Measurements from ENCODE around the gene CBX3.
"Not testable (repeated sequence)": the region's sequence is repeated elsewhere in the genome, so short reads cannot be mapped to it uniquely, and the experiment has no call there.

Gene CBX3

DNA sequence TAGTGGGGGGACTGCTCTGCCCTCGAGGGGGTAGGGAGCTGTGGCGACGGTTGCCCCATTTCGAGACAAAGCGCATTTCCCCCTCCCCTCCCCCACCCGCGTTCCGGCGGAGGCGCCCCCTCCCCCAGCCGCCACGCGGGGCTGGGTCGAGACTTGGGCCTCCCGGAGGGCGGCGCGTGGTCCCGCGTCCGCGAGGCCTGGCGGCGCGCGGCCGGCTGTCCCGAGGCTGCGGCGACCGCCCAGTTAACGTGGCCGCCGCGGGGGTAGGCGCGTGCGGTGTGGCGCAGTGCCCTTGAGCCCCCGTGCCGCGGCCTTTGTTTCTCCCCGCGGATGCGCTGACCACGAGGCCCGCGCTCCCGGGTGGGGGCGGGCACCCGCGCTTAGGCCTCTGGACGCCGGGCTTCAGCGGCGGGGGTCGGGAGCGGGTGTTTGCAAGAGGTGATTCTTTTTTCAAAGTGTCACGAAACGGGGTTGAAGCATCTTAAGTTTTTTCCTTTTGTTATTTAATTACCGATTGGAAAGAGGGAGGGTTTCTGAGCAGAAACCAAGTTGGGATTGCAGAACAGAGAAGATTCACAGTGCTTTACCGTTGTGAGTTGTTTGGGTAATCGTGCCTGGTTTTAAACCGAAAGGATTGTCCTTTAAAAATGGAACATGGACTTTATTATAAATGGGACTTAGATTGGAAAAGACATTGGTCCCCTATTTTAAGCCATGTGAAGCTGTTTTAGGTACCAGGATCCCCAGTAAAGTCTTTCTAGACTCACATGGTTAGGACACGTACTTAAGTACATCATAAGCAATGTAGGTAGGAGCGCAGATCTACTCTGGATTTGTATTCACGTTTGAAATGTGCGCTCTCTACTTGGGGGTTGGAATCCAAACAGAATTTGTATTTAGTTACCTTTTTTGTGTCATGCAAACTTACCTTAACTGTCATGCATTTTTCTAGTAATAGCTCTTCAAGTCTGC lies 760 bp downstream of the CBX3 start:
- no peak for DNase-seq (ENCODE audit: low read depth)

- DNase-seq (ENCODE audit: low read depth): no peak
Measured at GRCh38 chr7:26203016-26203415, 1.5 kb downstream of the CBX3 start.

DNA sequence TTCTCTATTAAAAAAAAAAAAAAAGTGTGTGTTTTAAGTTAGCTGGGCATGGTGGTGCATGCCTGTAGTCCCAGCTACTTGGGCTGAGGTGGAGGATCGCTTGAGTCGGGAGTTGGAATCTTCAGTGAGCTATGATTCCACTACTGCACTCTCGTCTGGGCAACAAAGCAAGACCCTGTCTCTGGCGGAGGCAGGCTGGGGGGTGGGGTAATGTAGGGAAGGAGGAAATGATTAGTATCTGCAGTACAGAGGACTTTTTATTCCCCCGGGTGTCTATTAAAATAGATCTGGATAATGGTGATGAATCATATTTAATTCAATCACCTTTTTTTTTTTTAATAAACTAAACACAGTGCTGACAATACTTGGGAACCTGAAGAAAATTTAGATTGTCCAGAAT lies 6.5 kb downstream of the CBX3 start:
- DNase-seq (ENCODE audit: low read depth): no peak

GRCh38 chr7:26212921-26213718 lies 11.6 kb downstream of the CBX3 start:
- DNase-seq (ENCODE audit: low read depth): no peak

GRCh38 chr7:26213807-26214515 lies 12.4 kb downstream of the CBX3 start:
- no peak for DNase-seq (ENCODE audit: low read depth)

DNA sequence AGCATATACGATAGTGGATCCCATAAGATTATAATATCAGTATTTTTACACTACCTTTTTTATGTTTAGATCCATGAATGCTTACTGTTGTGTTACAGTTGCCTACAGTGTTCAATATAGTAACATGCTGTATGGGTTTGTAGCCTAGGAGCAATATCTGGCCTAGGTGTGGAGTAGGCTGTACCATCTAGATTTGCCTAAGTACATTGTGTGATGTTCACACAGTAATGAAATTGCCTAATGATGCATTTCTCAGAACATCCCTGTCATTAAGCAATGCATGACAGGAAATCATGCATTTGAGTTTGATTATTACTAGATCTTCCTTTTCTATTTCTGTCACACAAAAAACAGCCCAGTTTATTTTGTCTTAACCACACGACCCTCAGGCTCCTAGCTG lies 14.5 kb downstream of the CBX3 start:
- no peak for DNase-seq (ENCODE audit: low read depth)

GRCh38 chr7:26224359-26224758 lies 22.8 kb downstream of the CBX3 start:
- no peak for DNase-seq (ENCODE audit: low read depth)

- no peak for DNase-seq (ENCODE audit: low read depth)
Measured at GRCh38 chr7:26227987-26228386, 26.4 kb downstream of the CBX3 start.

DNA sequence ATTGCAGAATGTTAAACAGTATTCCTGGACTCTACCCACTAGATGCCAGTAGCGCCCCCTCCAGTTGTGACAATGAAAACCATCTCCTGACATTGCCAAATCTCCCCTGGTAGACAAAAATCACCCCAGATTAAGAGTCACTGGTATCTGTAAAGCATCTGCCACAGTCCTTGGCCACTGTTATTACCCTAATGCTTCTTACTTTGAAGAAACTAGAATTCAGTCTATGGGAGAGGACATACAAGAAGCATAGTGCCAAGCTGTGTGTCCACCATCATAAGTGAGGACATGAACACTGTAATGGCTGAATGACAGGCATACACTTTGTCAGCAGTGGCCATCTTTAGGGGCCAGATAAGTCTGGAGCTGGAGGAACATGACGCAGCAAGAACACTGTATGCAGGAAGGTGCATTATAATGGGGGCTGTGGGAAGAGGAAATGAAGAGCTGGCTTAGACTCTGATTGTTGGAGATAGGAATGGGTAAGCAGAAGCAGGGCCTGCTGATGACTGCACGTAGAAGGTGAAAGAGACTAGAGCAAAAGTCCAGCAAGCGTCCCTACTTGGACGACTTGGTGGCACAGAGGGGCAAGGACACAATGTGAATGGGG lies 32.5 kb downstream of the CBX3 start:
- DNase-seq (ENCODE audit: low read depth): no peak

- no peak for DNase-seq (ENCODE audit: low read depth)
Measured at GRCh38 chr7:26237035-26237807, 35.7 kb downstream of the CBX3 start.

DNA sequence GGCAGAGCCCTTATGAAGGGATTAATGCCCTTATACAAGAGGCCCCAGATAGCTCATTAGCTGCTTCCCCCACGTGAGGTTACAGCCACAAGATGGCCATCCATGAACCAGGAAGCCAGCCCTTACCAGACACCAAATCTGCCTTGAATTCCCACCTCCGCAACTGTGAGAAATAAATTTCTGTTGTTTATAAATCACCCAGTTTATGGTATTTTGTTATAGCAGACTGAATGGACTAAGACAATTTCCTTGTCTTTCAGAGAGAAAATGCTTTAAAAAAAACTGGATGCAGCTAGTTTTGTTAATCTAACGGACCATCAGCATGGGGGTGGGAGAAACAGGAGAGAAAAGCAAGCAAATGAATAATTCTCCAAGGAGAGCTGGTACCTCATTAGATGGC lies 36.5 kb downstream of the CBX3 start:
- DNase-seq (ENCODE audit: low read depth): no peak

- no peak for DNase-seq (ENCODE audit: low read depth)
Measured at GRCh38 chr7:26245150-26245549, 43.6 kb downstream of the CBX3 start.

- no peak for DNase-seq (ENCODE audit: low read depth)
Measured at GRCh38 chr7:26250239-26250638, 48.7 kb downstream of the CBX3 start.

GRCh38 chr7:26261866-26262265 lies 60.3 kb downstream of the CBX3 start:
- DNase-seq (ENCODE audit: low read depth): not testable (repeated sequence)
